Mesangial cell (primary cell): ENCODE results near the gene AASS. TPM values are rescaled to one million over a fixed set of nuclear protein-coding genes. Genes with fewer than 3 reads are reported as not detected.

ENCODE experiments used
- total RNA-seq: library from RNA; depleted of rRNA; stranded (reverse); fragments of >200 nt; gene quantifications from 2 replicates; pipeline ENCODE4 v1.2.3, GENCODE V29; 2015

The AASS gene
- 11.0 and 14.3 TPM in 2 replicates for total RNA-seq

DNA sequence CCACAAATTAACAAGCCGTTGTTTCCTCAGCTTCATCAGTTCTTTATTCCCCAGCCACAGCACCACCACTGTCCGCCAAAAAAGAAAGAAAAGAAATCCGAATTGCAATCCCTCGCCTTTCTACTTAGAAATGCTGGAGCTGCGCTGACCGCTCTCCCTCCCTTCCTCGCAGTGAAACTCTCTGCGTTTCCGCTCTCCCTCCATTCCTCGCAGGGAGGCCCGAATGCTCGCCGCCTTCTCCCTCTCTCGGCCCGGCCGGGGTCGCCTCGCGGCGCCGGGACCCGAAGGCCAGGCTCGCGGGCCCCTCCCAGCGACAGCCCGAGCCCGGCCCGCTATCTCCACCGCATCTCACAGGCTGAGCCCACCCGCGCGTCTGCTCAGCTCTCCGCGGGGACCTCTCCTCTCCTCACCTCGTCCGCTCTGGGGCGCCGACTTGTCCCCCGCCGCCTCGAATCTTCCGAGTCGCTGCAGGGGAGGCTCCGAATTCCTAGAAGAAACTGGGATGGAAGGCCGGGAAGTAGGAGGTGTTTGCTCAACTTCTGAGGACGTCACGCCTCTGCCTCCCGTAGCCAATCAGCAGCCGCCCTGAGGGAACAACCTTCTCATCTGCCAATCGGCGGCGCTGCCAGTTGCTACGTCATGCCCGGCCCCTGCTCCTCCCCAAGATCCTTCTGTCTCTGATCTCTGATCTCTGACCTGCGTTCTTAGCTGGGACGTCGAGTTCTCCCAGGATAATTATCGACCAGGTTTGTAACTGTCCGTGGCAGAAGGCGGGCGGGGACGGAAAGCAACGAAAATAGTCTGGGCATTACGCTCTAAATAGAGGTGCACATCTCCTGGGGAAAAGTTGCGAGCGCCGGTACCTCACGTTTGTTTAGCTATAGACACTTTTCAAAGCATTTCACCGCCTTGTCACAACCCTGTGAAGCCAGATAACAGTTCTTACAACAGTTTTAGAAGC is at the start of gene AASS:
TSS of gene AASS (minus strand) at position 499 of the 961 bp plus-strand sequence. CDS start 10,523 bp downstream, outside the sequence.

Other genes with a start within 250 kb of the AASS start
- gene FEZF1, start 160.5 kb upstream of the AASS start, total RNA-seq = not detected in 2 replicates